Measurements from ENCODE around the gene LGALS7.

The LGALS7 gene

DNA sequence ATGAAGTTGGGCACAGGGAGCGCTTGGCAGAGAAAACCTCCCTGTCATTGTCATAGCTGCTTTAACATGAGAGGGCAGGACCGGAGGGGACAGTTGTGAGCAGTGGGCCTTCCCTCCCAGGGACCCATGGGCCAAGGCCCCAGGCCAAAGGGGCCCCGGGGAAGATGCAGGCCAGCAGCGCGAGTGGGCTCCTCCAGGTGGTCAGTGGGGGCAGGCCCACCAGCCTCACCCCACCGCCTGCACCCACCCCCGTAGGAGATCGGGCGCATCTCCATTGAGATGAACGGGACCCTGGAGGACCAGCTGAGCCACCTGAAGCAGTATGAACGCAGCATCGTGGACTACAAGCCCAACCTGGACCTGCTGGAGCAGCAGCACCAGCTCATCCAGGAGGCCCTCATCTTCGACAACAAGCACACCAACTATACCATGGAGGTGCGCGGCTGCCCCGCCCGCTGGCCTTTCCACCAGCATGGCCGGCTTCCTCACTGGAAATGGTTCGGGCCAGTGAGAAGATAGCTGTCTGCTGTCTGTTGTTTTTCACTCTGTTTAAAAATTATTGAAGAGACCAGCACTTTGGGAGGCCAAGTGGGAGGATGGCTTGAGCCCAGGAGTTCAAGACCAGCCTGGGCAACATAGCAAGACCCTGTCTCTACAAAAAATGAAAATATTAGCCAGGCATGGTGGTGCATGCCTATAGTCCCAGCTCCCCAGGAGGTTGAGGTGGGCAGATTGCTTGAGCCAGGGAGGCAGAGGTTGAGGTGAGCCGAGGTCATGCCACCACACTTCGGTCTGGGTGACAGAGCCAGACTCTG lies 47.6 kb downstream of the LGALS7 start:
- DNase-seq = no peak

DNA sequence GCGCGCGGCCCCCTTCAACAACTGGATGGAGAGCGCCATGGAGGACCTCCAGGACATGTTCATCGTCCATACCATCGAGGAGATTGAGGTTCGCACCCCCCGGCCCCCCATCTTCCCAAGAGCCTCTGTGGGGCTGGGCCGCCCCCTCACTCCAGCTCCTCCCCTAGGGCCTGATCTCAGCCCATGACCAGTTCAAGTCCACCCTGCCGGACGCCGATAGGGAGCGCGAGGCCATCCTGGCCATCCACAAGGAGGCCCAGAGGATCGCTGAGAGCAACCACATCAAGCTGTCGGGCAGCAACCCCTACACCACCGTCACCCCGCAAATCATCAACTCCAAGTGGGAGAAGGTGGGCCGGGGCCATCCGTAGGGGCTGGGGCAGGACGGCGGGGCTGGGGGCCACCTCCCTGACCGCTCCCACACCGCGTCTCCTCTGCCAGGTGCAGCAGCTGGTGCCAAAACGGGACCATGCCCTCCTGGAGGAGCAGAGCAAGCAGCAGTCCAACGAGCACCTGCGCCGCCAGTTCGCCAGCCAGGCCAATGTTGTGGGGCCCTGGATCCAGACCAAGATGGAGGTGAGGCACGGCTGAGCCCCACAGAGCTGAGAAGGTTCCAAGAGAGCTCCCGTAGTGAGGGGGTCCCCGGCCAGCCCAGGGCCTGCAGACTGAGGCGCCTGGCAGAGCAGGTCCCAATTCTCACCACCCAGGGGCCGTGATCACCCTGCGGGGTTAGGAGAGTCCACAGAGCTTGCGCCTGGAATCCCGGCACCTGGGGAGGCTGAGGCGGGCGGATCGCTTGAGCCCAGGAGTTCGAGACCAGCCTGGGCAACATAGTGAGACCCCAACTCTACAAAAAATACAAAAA lies 49.1 kb downstream of the LGALS7 start:
- no peak for DNase-seq

- DNase-seq = no peak
Measured at GRCh38 chr19:38723606-38723965, 49.7 kb downstream of the LGALS7 start.

DNA sequence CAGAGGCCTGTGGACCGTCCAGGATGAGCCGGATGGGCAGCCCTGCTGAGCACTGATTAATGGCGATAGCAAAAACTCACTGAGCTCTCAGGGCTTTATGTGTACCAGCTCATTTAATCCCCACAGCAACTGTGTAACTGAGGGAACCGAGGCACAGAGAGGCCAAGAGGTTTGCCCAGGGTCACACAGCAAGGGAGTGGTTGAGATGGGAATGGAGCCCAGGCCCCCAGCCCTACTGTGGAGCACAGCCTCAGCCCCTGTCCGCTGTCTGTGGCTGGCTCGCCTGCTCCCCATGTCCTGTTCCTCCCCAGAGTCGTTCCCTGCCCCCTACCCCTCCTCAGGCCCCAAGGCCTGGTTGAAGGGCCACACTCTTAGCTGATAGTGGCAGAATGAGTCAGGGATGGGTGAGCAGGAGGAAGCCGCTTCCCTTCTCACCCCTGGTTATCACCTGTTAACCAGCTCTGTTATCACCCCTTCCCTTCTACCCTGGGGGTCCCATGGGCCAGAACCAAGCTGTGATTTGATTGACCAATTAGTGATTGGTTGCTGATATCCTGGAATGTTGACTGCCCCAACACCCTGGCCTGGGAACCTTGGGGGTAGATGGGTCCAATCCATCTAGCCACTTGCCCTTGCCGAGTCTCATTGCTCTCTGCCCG lies 50.2 kb downstream of the LGALS7 start:
- DNase-seq = no peak

DNA sequence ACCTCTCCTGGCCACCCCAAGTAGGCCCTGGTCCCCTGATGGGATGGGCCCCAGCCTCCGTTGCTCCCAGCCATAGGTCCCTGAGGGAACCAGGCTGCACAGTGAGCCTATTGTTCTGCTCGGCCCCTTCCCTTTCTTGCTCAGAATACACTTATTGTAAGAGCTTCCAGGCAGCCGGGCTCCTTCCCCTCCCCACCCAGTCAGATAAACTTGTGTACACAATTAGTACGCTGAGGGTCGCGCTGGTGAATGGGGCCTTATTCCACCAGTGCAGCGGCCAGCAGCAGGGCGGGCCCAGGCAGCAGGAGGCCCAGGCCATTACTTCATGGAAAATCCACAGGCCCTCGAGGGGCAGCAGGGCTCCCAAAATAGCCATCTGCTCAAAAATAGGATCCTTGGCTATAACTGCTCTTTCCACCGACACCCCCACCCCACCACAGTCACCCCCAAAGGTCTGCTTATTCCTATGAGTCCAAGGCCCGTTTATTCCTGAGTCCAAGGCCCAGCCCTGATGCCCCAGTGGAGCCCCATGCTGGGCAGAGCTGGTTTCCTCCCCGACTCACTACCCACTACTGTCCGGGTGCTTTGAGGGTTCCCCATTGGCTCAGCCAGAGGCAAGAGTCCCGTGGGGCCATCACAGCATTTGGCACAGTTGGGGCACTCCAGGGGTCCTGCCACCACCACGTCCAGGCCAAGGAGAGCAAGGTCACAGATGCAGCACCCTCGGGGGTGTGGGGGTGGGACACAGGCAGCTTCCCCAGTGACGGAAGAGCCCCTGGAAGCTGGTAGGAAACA lies 51.1 kb downstream of the LGALS7 start:
- no peak for DNase-seq

DNA sequence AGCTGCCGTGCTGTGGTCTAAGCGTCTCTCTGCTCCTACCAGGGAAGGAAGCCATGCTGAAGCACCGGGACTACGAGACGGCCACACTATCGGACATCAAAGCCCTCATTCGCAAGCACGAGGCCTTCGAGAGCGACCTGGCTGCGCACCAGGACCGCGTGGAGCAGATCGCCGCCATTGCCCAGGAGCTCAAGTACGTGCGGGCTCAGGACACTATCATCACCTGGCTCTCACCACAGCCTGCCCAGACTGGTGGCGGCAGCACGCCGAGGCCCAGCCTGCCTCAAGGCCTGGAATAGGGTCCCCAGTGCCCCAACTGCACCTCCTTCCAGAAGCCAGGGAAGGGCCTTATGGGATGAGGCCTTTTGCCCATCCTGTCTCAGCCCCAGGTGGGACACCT lies 51.8 kb downstream of the LGALS7 start:
- DNase-seq = no peak

Data from NCI-H187 treated with DMSO at 0.1 percent for 48 hours (cell line).